ENCODE measurements around the gene RAB8A. TPM values are rescaled to one million over a fixed set of nuclear protein-coding genes. Genes with fewer than 3 reads are reported as not detected.
A peak's percentile ranks its signal among the peaks of the same experiment; 100 is the strongest.

Gene RAB8A
- total RNA-seq (2021): 113 and 126 TPM in 2 replicates
- percentile 68 among the genes with signal in this experiment for Bru-seq, nascent RNA
- BruChase-seq, experiment 1, labeled RNA remaining after a 2-hour chase: percentile 74 among the genes with signal in this experiment
- percentile 90 among the genes with signal in this experiment for BruChase-seq, experiment 2, labeled RNA remaining after a 6-hour chase
- long read RNA-seq, transcript RAB8A-201 (8 exons, 2,827 nt): major isoform, 439 of 459 reads
- long read RNA-seq, partial matches to known transcripts: 0 of 459 reads
- long read RNA-seq, other reads (novel, unspliced or antisense): 16 of 459 reads

DNA sequence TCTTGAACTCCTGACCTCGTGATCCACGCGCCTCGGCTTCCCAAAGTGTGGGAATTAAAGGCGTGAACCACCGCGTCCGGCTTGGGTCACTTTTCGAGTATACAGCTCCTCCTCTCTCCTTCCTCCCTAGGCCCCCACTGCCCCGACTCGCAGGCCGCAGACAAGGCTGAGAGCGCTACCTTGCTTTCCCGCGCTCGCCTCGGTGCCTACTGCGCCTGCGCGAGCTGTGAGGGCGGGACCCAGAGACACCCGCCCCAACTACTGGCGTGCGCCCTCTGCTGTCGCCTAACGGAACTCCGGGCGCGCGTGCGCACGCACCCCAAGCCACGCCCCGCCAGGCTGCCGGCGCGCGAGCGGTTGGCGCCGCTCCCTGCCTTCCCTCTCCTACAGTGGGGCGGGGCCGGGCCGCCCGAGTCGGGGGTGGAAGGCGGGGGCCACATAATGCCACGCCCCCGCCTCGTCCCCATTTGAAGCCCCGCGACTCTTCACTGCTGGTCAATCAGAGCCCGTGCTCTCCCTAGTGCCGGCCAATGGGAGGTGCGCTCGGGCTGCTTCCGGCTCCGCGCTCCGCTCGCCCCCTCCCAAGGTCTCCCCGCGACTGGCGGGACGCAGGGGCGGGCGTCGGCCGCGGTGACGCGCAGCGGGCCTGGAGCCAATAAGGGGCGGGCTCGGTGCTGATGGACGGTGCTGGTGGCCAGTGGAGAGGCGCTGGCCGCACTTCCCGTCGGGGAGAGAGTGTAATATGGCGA, at the start of gene RAB8A:
TSS of gene RAB8A (plus strand) at position 730 of the 749 bp plus-strand sequence. CDS start at position 743, 13 bp downstream.
- TF ChIP-seq EZH2 (IDR thresholded peaks at IDR 0.05; ENCODE audit: borderline replicate concordance, low read depth, low read length, poor library complexity, severe bottlenecking): no peak
- TF ChIP-seq, protein P1, sequence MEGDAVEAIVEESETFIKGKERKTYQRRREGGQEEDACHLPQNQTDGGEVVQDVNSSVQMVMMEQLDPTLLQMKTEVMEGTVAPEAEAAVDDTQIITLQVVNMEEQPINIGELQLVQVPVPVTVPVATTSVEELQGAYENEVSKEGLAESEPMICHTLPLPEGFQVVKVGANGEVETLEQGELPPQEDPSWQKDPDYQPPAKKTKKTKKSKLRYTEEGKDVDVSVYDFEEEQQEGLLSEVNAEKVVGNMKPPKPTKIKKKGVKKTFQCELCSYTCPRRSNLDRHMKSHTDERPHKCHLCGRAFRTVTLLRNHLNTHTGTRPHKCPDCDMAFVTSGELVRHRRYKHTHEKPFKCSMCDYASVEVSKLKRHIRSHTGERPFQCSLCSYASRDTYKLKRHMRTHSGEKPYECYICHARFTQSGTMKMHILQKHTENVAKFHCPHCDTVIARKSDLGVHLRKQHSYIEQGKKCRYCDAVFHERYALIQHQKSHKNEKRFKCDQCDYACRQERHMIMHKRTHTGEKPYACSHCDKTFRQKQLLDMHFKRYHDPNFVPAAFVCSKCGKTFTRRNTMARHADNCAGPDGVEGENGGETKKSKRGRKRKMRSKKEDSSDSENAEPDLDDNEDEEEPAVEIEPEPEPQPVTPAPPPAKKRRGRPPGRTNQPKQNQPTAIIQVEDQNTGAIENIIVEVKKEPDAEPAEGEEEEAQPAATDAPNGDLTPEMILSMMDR (conservative IDR thresholded peaks at IDR 0.05; ENCODE audit: low read depth, low read length): peak; percentile 85
- Histone ChIP-seq H3K27ac (ENCODE audit: low read depth, low read length, poor library complexity, severe bottlenecking) (peak within 1 kb of the TSS; percentile 95), H3K27me3 (replicated peaks; ENCODE audit: insufficient read depth, low read depth, low read length, poor library complexity) (no peaks in the 10 kb centered on the region), H3K36me3 (ENCODE audit: insufficient read depth, low read length, poor library complexity, severe bottlenecking) (no peaks in the 10 kb centered on the region), H3K4me1 (ENCODE audit: insufficient read depth, low read length, poor library complexity, severe bottlenecking) (peaks cover 17% of the 10 kb centered on the region), H3K4me3 (ENCODE audit: low read depth, low read length, poor library complexity, severe bottlenecking) (peak within 1 kb of the TSS; percentile 90), H3K9me3 (ENCODE audit: low read depth, low read length, poor library complexity, severe bottlenecking) (no peaks in the 10 kb centered on the region)
- no TSS peak for BruUV-seq (replicated peaks)
- POLR2A ChIA-PET (ENCODE audit: low non-redundant PET): interaction anchor here (0.6 kb wide), 1 partner anchor 937 kb away, joined by 8 read pairs; no protein-coding TSS in a partner anchor
- DNase-seq (ENCODE audit: low spot score): peak; percentile 99
- intact Hi-C loops (cut with micrococcal nuclease; ENCODE audit: unreplicated experiment): loop anchor here (1.0 to 2.0 kb wide), 2 partner anchors 34 to 71 kb away; no protein-coding TSS in a partner anchor
- CTCF ChIA-PET: interaction anchor here (0.5 to 1.1 kb wide), 4 partner anchors 33 to 1639 kb away, joined by 3 to 12 read pairs (median 6); no protein-coding TSS in a partner anchor

DNA sequence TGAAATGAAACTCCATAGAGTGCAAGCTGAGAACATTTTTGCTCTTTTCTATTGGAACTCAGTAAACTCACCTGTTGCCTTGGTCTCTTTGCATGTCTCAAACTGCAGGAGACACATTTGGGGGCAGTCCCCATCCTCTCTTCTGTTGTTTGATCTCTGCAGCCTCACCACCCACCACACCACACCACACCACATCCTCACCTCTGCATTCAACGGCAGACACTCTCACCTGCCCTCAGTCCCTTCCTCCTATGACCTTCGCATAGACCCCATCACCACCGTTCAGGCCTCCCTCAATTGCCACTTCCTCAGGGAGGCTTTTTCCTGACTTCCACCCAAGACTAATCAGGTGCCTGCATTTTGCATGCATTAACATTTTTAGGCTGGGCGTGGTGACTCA, 49.7 kb upstream of the RAB8A start:
- no peaks in the 10 kb centered on the region for H3K36me3 ChIP-seq (ENCODE audit: insufficient read depth, low read length, poor library complexity, severe bottlenecking)
- H3K4me1 ChIP-seq (ENCODE audit: insufficient read depth, low read length, poor library complexity, severe bottlenecking): peaks cover 5% of the 10 kb centered on the region
- no peaks in the 10 kb centered on the region for H3K9me3 ChIP-seq (ENCODE audit: low read depth, low read length, poor library complexity, severe bottlenecking)
- ChIA-PET CTCF (interaction anchor here (0.7 kb wide), 1 partner anchor 128 kb away, joined by 4 read pairs; no protein-coding TSS in a partner anchor), POLR2A (ENCODE audit: low non-redundant PET) (no interaction called here)
- intact Hi-C loops (cut with micrococcal nuclease; ENCODE audit: unreplicated experiment): no loop called here
- no TSS peak for BruUV-seq (replicated peaks)
- H3K27ac ChIP-seq (ENCODE audit: low read depth, low read length, poor library complexity, severe bottlenecking): no peak overlapping the region
- H3K4me3 ChIP-seq (ENCODE audit: low read depth, low read length, poor library complexity, severe bottlenecking): no peak overlapping the region
- DNase-seq (ENCODE audit: low spot score): no peak
- H3K27me3 ChIP-seq (replicated peaks; ENCODE audit: insufficient read depth, low read depth, low read length, poor library complexity): no peaks in the 10 kb centered on the region
- no peak for TF ChIP-seq EZH2 (IDR thresholded peaks at IDR 0.05; ENCODE audit: borderline replicate concordance, low read depth, low read length, poor library complexity, severe bottlenecking)
- TF ChIP-seq, protein P1 (conservative IDR thresholded peaks at IDR 0.05; ENCODE audit: low read depth, low read length): no peak

DNA sequence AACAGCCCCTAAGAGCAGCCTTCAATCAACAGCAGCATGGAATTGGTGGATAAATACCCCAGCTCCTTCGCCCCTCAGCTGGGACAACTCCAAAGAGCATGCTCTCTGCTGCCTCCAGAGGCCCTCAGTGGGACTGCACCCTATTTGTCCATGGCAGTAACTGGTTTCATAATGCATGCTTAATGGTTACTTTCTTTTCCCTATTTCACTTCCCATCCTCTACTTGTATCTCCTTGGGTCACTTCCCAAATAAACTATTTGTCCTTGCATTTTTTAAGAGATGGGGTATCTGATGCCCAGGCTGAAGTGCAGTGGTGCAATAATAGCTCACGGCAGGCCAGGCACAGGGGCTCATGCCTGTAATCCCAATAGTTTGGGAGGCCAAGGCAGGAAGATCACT, 48.9 kb upstream of the RAB8A start:
- POLR2A ChIA-PET (ENCODE audit: low non-redundant PET): no interaction called here
- BruUV-seq (replicated peaks): no TSS peak

More for the DNA sequence above, 48.9 kb upstream of the RAB8A start:
- Histone ChIP-seq H3K36me3 (ENCODE audit: insufficient read depth, low read length, poor library complexity, severe bottlenecking) (no peaks in the 10 kb centered on the region), H3K27me3 (replicated peaks; ENCODE audit: insufficient read depth, low read depth, low read length, poor library complexity) (no peaks in the 10 kb centered on the region), H3K27ac (ENCODE audit: low read depth, low read length, poor library complexity, severe bottlenecking) (no peak overlapping the region), H3K4me3 (ENCODE audit: low read depth, low read length, poor library complexity, severe bottlenecking) (no peak overlapping the region), H3K9me3 (ENCODE audit: low read depth, low read length, poor library complexity, severe bottlenecking) (no peaks in the 10 kb centered on the region), H3K4me1 (ENCODE audit: insufficient read depth, low read length, poor library complexity, severe bottlenecking) (peaks cover 5% of the 10 kb centered on the region)
- CTCF ChIA-PET: interaction anchor here (0.6 to 0.8 kb wide), 2 partner anchors 11 to 13 kb away, joined by 5 to 7 read pairs; partner anchors contain the start of gene TPM4
- intact Hi-C loops (cut with micrococcal nuclease; ENCODE audit: unreplicated experiment): no loop called here
- DNase-seq (ENCODE audit: low spot score): peak; percentile 70
- TF ChIP-seq EZH2 (IDR thresholded peaks at IDR 0.05; ENCODE audit: borderline replicate concordance, low read depth, low read length, poor library complexity, severe bottlenecking): no peak
- TF ChIP-seq, protein P1 (conservative IDR thresholded peaks at IDR 0.05; ENCODE audit: low read depth, low read length): peak; percentile 89

All from A673 (cell line).